ENCODE measurements around the gene UCKL1.
"Not testable (repeated sequence)": the region's sequence is repeated elsewhere in the genome, so short reads cannot be mapped to it uniquely, and the experiment has no call there.

The UCKL1 gene

GRCh38 chr20:63972312-63973159, 16.3 kb upstream of the UCKL1 start:
- DNase-seq, result no peak

- not testable (repeated sequence) for DNase-seq
Measured at GRCh38 chr20:63971960-63972311, 15.7 kb upstream of the UCKL1 start.

GRCh38 chr20:63970714-63971431, 14.7 kb upstream of the UCKL1 start:
- DNase-seq, result no peak

GRCh38 chr20:63969838-63970713, 13.9 kb upstream of the UCKL1 start, which contains the start of gene ZNF512B:
ZNF512B (minus strand) TSS chr20:63969930; CDS start chr20:63967950, 1,980 bp downstream.
- DNase-seq, result peak; percentile 46

GRCh38 chr20:63968928-63969760, 12.9 kb upstream of the UCKL1 start:
- peak; percentile 32 for DNase-seq

GRCh38 chr20:63968136-63968927, 12.1 kb upstream of the UCKL1 start:
- DNase-seq, result no peak

GRCh38 chr20:63967330-63968135, 11.3 kb upstream of the UCKL1 start:
- DNase-seq, result no peak

GRCh38 chr20:63966944-63967322, 10.7 kb upstream of the UCKL1 start:
- DNase-seq, result no peak

GRCh38 chr20:63966172-63966943, 10.1 kb upstream of the UCKL1 start:
- no peak for DNase-seq

GRCh38 chr20:63964412-63964811, 8.2 kb upstream of the UCKL1 start:
- no peak for DNase-seq

GRCh38 chr20:63963784-63964301, 7.6 kb upstream of the UCKL1 start:
- DNase-seq, result no peak

GRCh38 chr20:63963348-63963741, 7.1 kb upstream of the UCKL1 start:
- DNase-seq, result no peak

- DNase-seq, result no peak
Measured at GRCh38 chr20:63962426-63963347, 6.5 kb upstream of the UCKL1 start.

GRCh38 chr20:63961664-63962425, 5.6 kb upstream of the UCKL1 start:
- no peak for DNase-seq

- DNase-seq, result not testable (repeated sequence)
Measured at GRCh38 chr20:63960654-63961621, 4.7 kb upstream of the UCKL1 start.

GRCh38 chr20:63959699-63960075, 3.5 kb upstream of the UCKL1 start:
- no peak for DNase-seq

Measured in activated effector memory CD4-positive, alpha-beta T cell treated with Interleukin-2 at 50 U/mL for 16 hours (primary cell).